MM.1S (cell line): ENCODE data around the gene ARID3B.

Source experiments
- DNase-seq: peaks from one replicate; pipeline ENCODE4 v3.0.0-alpha.2; 2015
- H2AFZ ChIP-seq: fragments of 300-600 bp; sonication (generic); 2 replicates; pipeline ENCODE4 v1.6.0; 2016; ENCODE audit warnings: antibody characterized with exemption, low read length
- H3F3A ChIP-seq: fragments of 300-600 bp; sonication (generic); 2 replicates; pipeline ENCODE4 v1.6.1; 2016; ENCODE audit warnings: mild to moderate bottlenecking, antibody characterized with exemption, low read length, moderate library complexity, mixed read lengths; ENCODE audit not compliant: insufficient read depth
- H3K27ac ChIP-seq: fragments of 300-600 bp; sonication (generic); 2 replicates; pipeline ENCODE4 v1.5.1; 2016; ENCODE audit warnings: mild to moderate bottlenecking, low read length
- H3K27me3 ChIP-seq: fragments of 300-600 bp; sonication (generic); replicated peaks from 2 replicates; pipeline ENCODE4 v1.6.0; 2016; ENCODE audit warnings: low read length; ENCODE audit not compliant: insufficient read depth
- H3K36me3 ChIP-seq: fragments of 300-600 bp; sonication (generic); replicated peaks from 2 replicates; pipeline ENCODE4 v1.6.1; 2016; ENCODE audit warnings: mild to moderate bottlenecking, low read length, mixed read lengths; ENCODE audit not compliant: insufficient read depth
- H3K4me1 ChIP-seq: fragments of 300-600 bp; sonication (generic); 2 replicates; pipeline ENCODE4 v1.6.1; 2016; ENCODE audit warnings: low read length, mixed read lengths
- H3K4me2 ChIP-seq: fragments of 300-600 bp; sonication (generic); 2 replicates; pipeline ENCODE4 v1.6.0; 2016; ENCODE audit warnings: low read depth, low read length
- H3K4me3 ChIP-seq: fragments of 300-600 bp; sonication (generic); 2 replicates; pipeline ENCODE4 v1.5.1; 2016; ENCODE audit warnings: low read length, mixed read lengths
- H3K79me2 ChIP-seq: fragments of 300-600 bp; sonication (generic); 2 replicates; pipeline ENCODE4 v1.6.1; 2016; ENCODE audit warnings: mixed run types, low read length, mixed read lengths
- H3K9ac ChIP-seq: fragments of 300-600 bp; sonication (generic); 2 replicates; pipeline ENCODE4 v1.6.1; 2016; ENCODE audit warnings: low read length, mixed read lengths
- H3K9me2 ChIP-seq: fragments of 300-600 bp; sonication (generic); replicated peaks from 2 replicates; pipeline ENCODE4 v1.6.1; 2016; ENCODE audit warnings: mild to moderate bottlenecking, low read length, mixed read lengths; ENCODE audit not compliant: insufficient read depth
- H3K9me3 ChIP-seq: fragments of 300-600 bp; sonication (generic); replicated peaks from 2 replicates; pipeline ENCODE4 v1.6.1; 2016; ENCODE audit warnings: mild to moderate bottlenecking, low read length, mixed read lengths; ENCODE audit not compliant: insufficient read depth
- H4K20me1 ChIP-seq: fragments of 300-600 bp; sonication (generic); 2 replicates; pipeline ENCODE4 v1.6.1; 2016; ENCODE audit warnings: mild to moderate bottlenecking, low read length, moderate library complexity, mixed read lengths; ENCODE audit not compliant: insufficient read depth
- CTCF ChIP-seq: fragments of 300-600 bp; sonication (generic); IDR thresholded peaks from 2 replicates; pipeline ENCODE4 v1.5.1; 2016; ENCODE audit warnings: antibody characterized with exemption, low read length, mixed read lengths
- EZH2 ChIP-seq: fragments of 300-600 bp; sonication (generic); optimal IDR thresholded peaks from 2 replicates; pipeline ENCODE3; 2017; ENCODE audit warnings: low read depth, mild to moderate bottlenecking, antibody characterized with exemption, low read length, mixed read lengths
- EZH2phosphoT487 ChIP-seq: fragments of 300-600 bp; sonication (generic); IDR thresholded peaks from 2 replicates; pipeline ENCODE4 v1.6.1; 2018; ENCODE audit warnings: antibody characterized with exemption, low read length

Gene ARID3B

GRCh38 chr15:74630284-74631086, 89.5 kb downstream of the ARID3B start:
- no peaks in the 10 kb centered on the region for H3K9me2 ChIP-seq
- peaks cover 17% of the 10 kb centered on the region; the same call in 1 of the 2 replicates for H3K36me3 ChIP-seq
- H3K27ac ChIP-seq = peak overlapping the region; percentile 5; the same call in 1 of the 2 replicates
- no peaks in the 10 kb centered on the region for H3K27me3 ChIP-seq
- 0 out of 2 replicates have a peak, but pooled peaks cover 4% of the 10 kb centered on the region for H4K20me1 ChIP-seq
- no peaks in the 10 kb centered on the region for H3K9me3 ChIP-seq
- H3K4me2 ChIP-seq = no peak overlapping the region
- H2AFZ ChIP-seq = no peak overlapping the region
- H3K4me1 ChIP-seq = peaks cover 36% of the 10 kb centered on the region
- TF ChIP-seq EZH2 (no peak), CTCF (no peak), EZH2phosphoT487 (no peak)
- peaks cover 39% of the 10 kb centered on the region for H3F3A ChIP-seq
- no peak for DNase-seq
- peaks cover 31% of the 10 kb centered on the region for H3K79me2 ChIP-seq
- H3K4me3 ChIP-seq = no peak overlapping the region
- H3K9ac ChIP-seq = no peak overlapping the region

- no peak for DNase-seq
- peaks cover 17% of the 10 kb centered on the region; the same call in 1 of the 2 replicates for H3K36me3 ChIP-seq
- H3F3A ChIP-seq = peaks cover 33% of the 10 kb centered on the region
- no peak overlapping the region for H3K9ac ChIP-seq
- TF ChIP-seq EZH2 (no peak), CTCF (no peak), EZH2phosphoT487 (no peak)
- H3K27me3 ChIP-seq = no peaks in the 10 kb centered on the region
- no peaks in the 10 kb centered on the region for H3K9me2 ChIP-seq
- no peak overlapping the region for H3K4me3 ChIP-seq
- H2AFZ ChIP-seq = no peak overlapping the region
- H4K20me1 ChIP-seq = 0 out of 2 replicates have a peak, but pooled peaks cover 4% of the 10 kb centered on the region
- H3K4me1 ChIP-seq = peaks cover 30% of the 10 kb centered on the region
- H3K4me2 ChIP-seq = no peak overlapping the region
- peaks cover 26% of the 10 kb centered on the region for H3K79me2 ChIP-seq
- peak overlapping the region; percentile 5; the same call in 1 of the 2 replicates for H3K27ac ChIP-seq
- H3K9me3 ChIP-seq = no peaks in the 10 kb centered on the region
Measured at GRCh38 chr15:74631087-74631385, 90.0 kb downstream of the ARID3B start.

GRCh38 chr15:74631408-74631807, 90.4 kb downstream of the ARID3B start:
- no peaks in the 10 kb centered on the region for H3K9me3 ChIP-seq
- H3K79me2 ChIP-seq = peaks cover 24% of the 10 kb centered on the region
- H3K27me3 ChIP-seq = no peaks in the 10 kb centered on the region
- peaks cover 30% of the 10 kb centered on the region for H3F3A ChIP-seq
- H4K20me1 ChIP-seq = 0 out of 2 replicates have a peak, but pooled peaks cover 4% of the 10 kb centered on the region
- no peak overlapping the region for H3K9ac ChIP-seq
- no peak overlapping the region for H2AFZ ChIP-seq
- peaks cover 14% of the 10 kb centered on the region; the same call in 1 of the 2 replicates for H3K36me3 ChIP-seq
- H3K4me1 ChIP-seq = peaks cover 26% of the 10 kb centered on the region
- no peaks in the 10 kb centered on the region for H3K9me2 ChIP-seq
- H3K4me2 ChIP-seq = no peak overlapping the region
- no peak for DNase-seq
- TF ChIP-seq EZH2 = no peak
- no peak for TF ChIP-seq CTCF
- TF ChIP-seq EZH2phosphoT487 = no peak
- H3K4me3 ChIP-seq = no peak overlapping the region
- H3K27ac ChIP-seq = peak overlapping the region; percentile 5; the same call in 1 of the 2 replicates
